Liver (tissue), 3 donors: ENCODE measurements around the gene SELENOO.

Experiments used
- CTCF ChIP-seq: fragments of 150-350 bp; IDR thresholded peaks from 2 replicates; pipeline ENCODE4 v1.5.1; 2017; ENCODE audit warnings: improper control_type of control experiment, low read depth, low read length; ENCODE audit not compliant: missing input control
- MAX ChIP-seq: IDR thresholded peaks from 2 replicates; pipeline ENCODE4 v1.6.1; 2016; ENCODE audit warnings: antibody characterized with exemption
- REST ChIP-seq: IDR thresholded peaks from 2 replicates; pipeline ENCODE4 v1.6.1; 2016; ENCODE audit warnings: antibody characterized with exemption, mild to moderate bottlenecking
- SP1 ChIP-seq: IDR thresholded peaks from 2 replicates; pipeline ENCODE4 v1.6.1; 2018; ENCODE audit warnings: antibody characterized with exemption, mild to moderate bottlenecking
- TAF1 ChIP-seq: conservative IDR thresholded peaks from 2 replicates; pipeline ENCODE4 v1.6.1; 2016; ENCODE audit warnings: antibody characterized with exemption, mild to moderate bottlenecking
- ZBTB33 ChIP-seq: IDR thresholded peaks from 2 replicates; pipeline ENCODE4 v1.6.1; 2016; ENCODE audit warnings: antibody characterized with exemption
- donor health status: healthy.
- donor health status: healthy.

- TF ChIP-seq TAF1 (no peak), CTCF (no peak), REST (no peak), SP1 (no peak), MAX (no peak), ZBTB33 (no peak)
These were observed 32.9 kb upstream of the SELENOO start for GRCh38 chr22:50167689-50168489.
